Esophagus (tissue), 2 donors: ENCODE results near the gene NBPF20. TPM values are rescaled to one million over a fixed set of nuclear protein-coding genes. Genes with fewer than 3 reads are reported as not detected.
"Not testable (repeated sequence)": the region's sequence is repeated elsewhere in the genome, so short reads cannot be mapped to it uniquely, and the experiment has no call there.

Source experiments
- H3K27ac ChIP-seq, 2 donors: one replicate each; pipeline ENCODE4 v1.5.1; 2013; ENCODE audit warnings: low read depth in 2 of 2, mild to moderate bottlenecking in 2 of 2, inconsistent platforms in 1 of 2, low read length in 1 of 2, moderate library complexity in 1 of 2
- H3K27me3 ChIP-seq, 2 donors: one replicate each; pipeline ENCODE4 v1.6.1; 2013; ENCODE audit warnings: low read length in 2 of 2, control low read depth in 1 of 2, mild to moderate bottlenecking in 1 of 2; ENCODE audit not compliant: insufficient read depth in 2 of 2, control insufficient read depth in 1 of 2
- H3K36me3 ChIP-seq, 2 donors: one replicate each; pipeline ENCODE4 v1.6.1; 2013; ENCODE audit warnings: low read length in 1 of 2; ENCODE audit not compliant: control insufficient read depth in 2 of 2, insufficient read depth in 2 of 2
- H3K4me1 ChIP-seq, 2 donors: one replicate each; pipeline ENCODE4 v1.6.1; 2013; ENCODE audit warnings: low read length in 1 of 2; ENCODE audit not compliant: control insufficient read depth in 2 of 2, insufficient read depth in 2 of 2
- H3K4me3 ChIP-seq, 2 donors: one replicate each; pipeline ENCODE4 v1.5.1; 2013; ENCODE audit warnings: low read length in 2 of 2, mild to moderate bottlenecking in 2 of 2, low read depth in 1 of 2, moderate library complexity in 1 of 2
- H3K9me3 ChIP-seq, 2 donors: one replicate each; pipeline ENCODE4 v1.6.1; 2013; ENCODE audit warnings: mild to moderate bottlenecking in 2 of 2, low read depth in 1 of 2, low read length in 1 of 2, moderate library complexity in 1 of 2; ENCODE audit not compliant: control insufficient read depth in 2 of 2, insufficient read depth in 1 of 2
- WGBS, 2 donors: extraction: QIAGEN DNeasy Blood & Tissue Kit; methylation state at CpG; one replicate each; pipeline ENCODE4 v1.1.7; 2013; 5-methylcytosine and 5-hydroxymethylcytosine counted together
- polyA plus RNA-seq, 2 donors: library from polyadenylated mRNA; stranded (reverse); fragments of 200-250 nt; gene quantifications; one replicate each; pipeline ENCODE4 v1.2.3, GENCODE V29; 2013
- donor health status: healthy with polysubstance abuse.
- donor health status: Bipolar disorder and iron deficiency.

Gene NBPF20
- polyA plus RNA-seq, 2 donors, result 0.46 to 0.47 TPM

GRCh38 chr1:145429329-145429728, 3.9 kb upstream of the NBPF20 start:
- H3K27me3 ChIP-seq, H3K9me3 ChIP-seq, H3K27ac ChIP-seq, H3K4me1 ChIP-seq, H3K4me3 ChIP-seq, H3K36me3 ChIP-seq: not testable (repeated sequence)
- WGBS, 2 donors, result 92 to 100% methylated on average over 1 of the region's 1 CpG

- not testable (repeated sequence) for H3K9me3 ChIP-seq, H3K36me3 ChIP-seq, H3K27me3 ChIP-seq, H3K4me1 ChIP-seq, H3K27ac ChIP-seq
- H3K4me3 ChIP-seq, result peak overlapping the region; percentile 65 to 76
- 0 to 1% methylated on average over 22 to 45 of the region's 59 CpGs for WGBS, 2 donors
These were observed 579 bp downstream of the NBPF20 start for GRCh38 chr1:145424612-145425435.

GRCh38 chr1:145415149-145415548, 10.3 kb downstream of the NBPF20 start:
- H3K4me3 ChIP-seq, H3K27me3 ChIP-seq, H3K4me1 ChIP-seq, H3K9me3 ChIP-seq, H3K36me3 ChIP-seq, H3K27ac ChIP-seq: not testable (repeated sequence)
- 72 to 88% methylated on average over 4 to 7 of the region's 8 CpGs for WGBS, 2 donors

GRCh38 chr1:145407266-145407665, 18.1 kb downstream of the NBPF20 start:
- not testable (repeated sequence) for H3K27me3 ChIP-seq, H3K4me3 ChIP-seq, H3K27ac ChIP-seq, H3K9me3 ChIP-seq, H3K36me3 ChIP-seq, H3K4me1 ChIP-seq
- WGBS, 2 donors, result 95 to 96% methylated on average over 13 of the region's 14 CpGs

- not testable (repeated sequence) for H3K27ac ChIP-seq, H3K4me3 ChIP-seq, H3K4me1 ChIP-seq, H3K27me3 ChIP-seq, H3K9me3 ChIP-seq, H3K36me3 ChIP-seq
- WGBS, 2 donors, result 42 to 51% methylated on average over 4 of the region's 7 CpGs
These were observed 20.5 kb downstream of the NBPF20 start for GRCh38 chr1:145404949-145405348.

GRCh38 chr1:145400701-145401100, 24.7 kb downstream of the NBPF20 start:
- H3K9me3 ChIP-seq, H3K27me3 ChIP-seq, H3K4me1 ChIP-seq, H3K4me3 ChIP-seq, H3K27ac ChIP-seq, H3K36me3 ChIP-seq: not testable (repeated sequence)
- WGBS, 2 donors, result 85 to 98% methylated on average over 6 of the region's 6 CpGs

Other genes with a start within 250 kb of the NBPF20 start
- gene PPIAL4D, start 183.4 kb downstream of the NBPF20 start, polyA plus RNA-seq, result not detected
- gene GPR89A, start 182.4 kb upstream of the NBPF20 start, polyA plus RNA-seq, result 1 to 10 TPM; 9.5 to 9.7 TPM